Globus pallidus (tissue), 1 donor: Measurements from ENCODE around the gene HBG2.

Source experiments
- DNase-seq: peaks from one replicate; pipeline ENCODE4 v3.0.0-alpha.2; 2015; ENCODE audit warnings: low spot score

The HBG2 gene

GRCh38 chr11:5229796-5230195 is 24.8 kb downstream of the HBG2 start:
- DNase-seq = no peak

- DNase-seq = no peak
Observed at GRCh38 chr11:5229356-5229755, 25.2 kb downstream of the HBG2 start.

- DNase-seq = no peak
Observed at GRCh38 chr11:5228124-5228523, 26.5 kb downstream of the HBG2 start.

- no peak for DNase-seq
Observed at GRCh38 chr11:5227681-5228080, 26.9 kb downstream of the HBG2 start.

- no peak for DNase-seq
Observed at GRCh38 chr11:5226732-5227310, 27.8 kb downstream of the HBG2 start, which contains the start of gene HBB. Gene HBB, minus strand, starts transcription at chr11:5227071. Its CDS starts 50 bp downstream, at chr11:5227021.

GRCh38 chr11:5225480-5225871 is 29.1 kb downstream of the HBG2 start:
- DNase-seq = no peak

GRCh38 chr11:5224538-5225479 is 29.8 kb downstream of the HBG2 start:
- DNase-seq = no peak

GRCh38 chr11:5223686-5224085 is 30.9 kb downstream of the HBG2 start:
- no peak for DNase-seq

- no peak for DNase-seq
Observed at GRCh38 chr11:5223146-5223545, 31.4 kb downstream of the HBG2 start.

GRCh38 chr11:5210376-5210885 is 44.1 kb downstream of the HBG2 start:
- no peak for DNase-seq

GRCh38 chr11:5204787-5205186 is 49.8 kb downstream of the HBG2 start:
- peak; percentile 10 for DNase-seq

GRCh38 chr11:5203366-5203765 is 51.2 kb downstream of the HBG2 start:
- no peak for DNase-seq
